Osteoblast (primary cell): ENCODE measurements around the gene PPM1K. TPM values are rescaled to one million over a fixed set of nuclear protein-coding genes. Genes with fewer than 3 reads are reported as not detected.
A peak's percentile ranks its signal among the peaks of the same experiment; 100 is the strongest.

Source experiments
- DNase-seq: peaks from one replicate; pipeline ENCODE4 v3.0.0; 2011; ENCODE audit warnings: low spot score, mixed read lengths; ENCODE audit not compliant: insufficient read length; ENCODE audit errors: missing footprints
- H2AFZ ChIP-seq: 2 replicates; pipeline ENCODE4 v1.6.0; 2011; ENCODE audit warnings: mild to moderate bottlenecking, low read length
- H3K27ac ChIP-seq: 2 replicates; pipeline ENCODE4 v1.5.1; 2011; ENCODE audit warnings: mild to moderate bottlenecking, low read depth, low read length, moderate library complexity
- H3K27me3 ChIP-seq: 2 replicates; pipeline ENCODE4 v1.6.0; 2012; ENCODE audit warnings: mild to moderate bottlenecking, control low read depth, inconsistent platforms, low read length, moderate library complexity; ENCODE audit not compliant: insufficient read depth
- H3K36me3 ChIP-seq: 2 replicates; pipeline ENCODE4 v1.5.1; 2011; ENCODE audit warnings: mild to moderate bottlenecking, low read length, control low read depth, moderate library complexity; ENCODE audit not compliant: insufficient read depth
- H3K4me1 ChIP-seq: 2 replicates; pipeline ENCODE4 v1.5.1; 2011; ENCODE audit warnings: mild to moderate bottlenecking, low read length, control low read depth, moderate library complexity; ENCODE audit not compliant: insufficient read depth
- H3K4me2 ChIP-seq: 2 replicates; pipeline ENCODE4 v1.6.0; 2011; ENCODE audit warnings: mild to moderate bottlenecking, low read length; ENCODE audit not compliant: insufficient read depth
- H3K4me3 ChIP-seq: fragments of 200-600 bp; sonication (generic); 3 replicates; pipeline ENCODE4 v1.5.1; 2012; ENCODE audit warnings: mild to moderate bottlenecking, low read length, inconsistent platforms; ENCODE audit not compliant: insufficient read depth
- H3K79me2 ChIP-seq: 2 replicates; pipeline ENCODE4 v1.6.0; 2012; ENCODE audit warnings: mild to moderate bottlenecking, low read length, control low read depth, inconsistent platforms; ENCODE audit not compliant: insufficient read depth
- H3K9me3 ChIP-seq: 2 replicates; pipeline ENCODE4 v1.5.1; 2011; ENCODE audit warnings: low read depth, low read length, control low read depth
- H4K20me1 ChIP-seq: 2 replicates; pipeline ENCODE4 v1.6.0; 2012; ENCODE audit warnings: mild to moderate bottlenecking, low read length, control low read depth; ENCODE audit not compliant: insufficient read depth
- CTCF ChIP-seq: IDR thresholded peaks from 2 replicates; pipeline ENCODE4 v1.5.1; 2011; ENCODE audit warnings: mild to moderate bottlenecking, low read depth, low read length, moderate library complexity; ENCODE audit errors: extremely low read depth
- total RNA-seq: library from RNA; depleted of rRNA; stranded (reverse); fragments of >200 nt; gene quantifications from 2 replicates; pipeline ENCODE4 v1.2.3, GENCODE V29; 2012

PPM1K gene
- total RNA-seq, 1 donor: 21.0 TPM

- no peak overlapping the region for H3K27ac ChIP-seq
- H4K20me1 ChIP-seq: no peaks in the 10 kb centered on the region
- DNase-seq: no peak
- peak overlapping the region; percentile 69 for H3K4me3 ChIP-seq
- peak overlapping the region; percentile 91 for H2AFZ ChIP-seq
- TF ChIP-seq CTCF: no peak
- peak overlapping the region; percentile 93 for H3K4me2 ChIP-seq
- no peaks in the 10 kb centered on the region for H3K36me3 ChIP-seq
- no peaks in the 10 kb centered on the region for H3K9me3 ChIP-seq
- no peaks in the 10 kb centered on the region for H3K79me2 ChIP-seq
- no peaks in the 10 kb centered on the region for H3K27me3 ChIP-seq
- H3K4me1 ChIP-seq: peaks cover under 1% of the 10 kb centered on the region
These were observed 53.9 kb downstream of the PPM1K start for GRCh38 chr4:88230461-88230891.

DNA sequence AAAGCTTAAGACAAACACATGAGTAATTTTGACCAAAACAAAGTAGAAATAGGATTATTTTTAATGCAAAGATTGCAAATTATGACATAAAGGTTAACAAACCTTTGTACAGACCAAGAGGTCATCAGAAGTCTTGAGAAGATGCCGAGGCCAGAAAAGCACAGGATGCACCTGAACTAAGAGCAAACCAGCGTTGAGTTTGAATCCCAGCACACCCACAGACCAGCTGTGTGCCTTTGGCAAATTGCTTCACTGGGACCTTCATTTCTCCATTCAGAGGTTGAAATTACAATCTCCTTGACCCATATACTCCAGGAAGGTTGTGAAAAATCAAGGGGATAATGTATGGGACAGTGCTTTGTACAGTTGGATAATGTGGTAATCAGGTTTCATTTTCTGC lies 56.6 kb downstream of the PPM1K start:
- Histone ChIP-seq H3K36me3 (no peaks in the 10 kb centered on the region), H3K9me3 (no peaks in the 10 kb centered on the region), H3K4me2 (no peak overlapping the region), H3K4me3 (no peak overlapping the region), H3K79me2 (no peaks in the 10 kb centered on the region), H2AFZ (no peak overlapping the region), H4K20me1 (no peaks in the 10 kb centered on the region), H3K27ac (no peak overlapping the region), H3K27me3 (no peaks in the 10 kb centered on the region), H3K4me1 (peaks cover 4% of the 10 kb centered on the region)
- DNase-seq: no peak
- no peak for TF ChIP-seq CTCF

DNA sequence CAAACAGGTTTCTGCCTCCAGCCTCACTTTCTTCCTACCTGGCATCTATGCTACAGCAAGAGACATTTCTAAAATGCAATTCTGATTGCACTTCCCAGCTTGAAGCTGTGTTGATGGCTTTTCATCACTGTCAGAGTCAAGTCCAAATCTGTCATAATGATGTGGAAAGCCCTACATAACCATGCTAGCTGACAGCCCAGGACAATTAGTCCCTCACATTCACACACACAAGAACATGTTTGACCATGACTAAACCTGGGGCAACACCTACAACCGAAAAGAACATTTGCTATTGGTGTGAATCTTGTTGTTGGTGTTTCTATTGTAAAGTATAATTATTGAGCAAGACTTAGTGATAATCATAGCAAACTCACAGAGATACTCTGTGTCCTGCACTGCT lies 58.2 kb downstream of the PPM1K start:
- H3K27ac ChIP-seq: no peak overlapping the region
- no peaks in the 10 kb centered on the region for H3K79me2 ChIP-seq
- H3K27me3 ChIP-seq: no peaks in the 10 kb centered on the region
- DNase-seq: no peak
- no peaks in the 10 kb centered on the region for H3K9me3 ChIP-seq
- H3K4me2 ChIP-seq: no peak overlapping the region
- no peak overlapping the region for H3K4me3 ChIP-seq
- TF ChIP-seq CTCF: no peak
- no peak overlapping the region for H2AFZ ChIP-seq
- H4K20me1 ChIP-seq: no peaks in the 10 kb centered on the region
- no peaks in the 10 kb centered on the region for H3K36me3 ChIP-seq
- peaks cover 4% of the 10 kb centered on the region for H3K4me1 ChIP-seq

DNA sequence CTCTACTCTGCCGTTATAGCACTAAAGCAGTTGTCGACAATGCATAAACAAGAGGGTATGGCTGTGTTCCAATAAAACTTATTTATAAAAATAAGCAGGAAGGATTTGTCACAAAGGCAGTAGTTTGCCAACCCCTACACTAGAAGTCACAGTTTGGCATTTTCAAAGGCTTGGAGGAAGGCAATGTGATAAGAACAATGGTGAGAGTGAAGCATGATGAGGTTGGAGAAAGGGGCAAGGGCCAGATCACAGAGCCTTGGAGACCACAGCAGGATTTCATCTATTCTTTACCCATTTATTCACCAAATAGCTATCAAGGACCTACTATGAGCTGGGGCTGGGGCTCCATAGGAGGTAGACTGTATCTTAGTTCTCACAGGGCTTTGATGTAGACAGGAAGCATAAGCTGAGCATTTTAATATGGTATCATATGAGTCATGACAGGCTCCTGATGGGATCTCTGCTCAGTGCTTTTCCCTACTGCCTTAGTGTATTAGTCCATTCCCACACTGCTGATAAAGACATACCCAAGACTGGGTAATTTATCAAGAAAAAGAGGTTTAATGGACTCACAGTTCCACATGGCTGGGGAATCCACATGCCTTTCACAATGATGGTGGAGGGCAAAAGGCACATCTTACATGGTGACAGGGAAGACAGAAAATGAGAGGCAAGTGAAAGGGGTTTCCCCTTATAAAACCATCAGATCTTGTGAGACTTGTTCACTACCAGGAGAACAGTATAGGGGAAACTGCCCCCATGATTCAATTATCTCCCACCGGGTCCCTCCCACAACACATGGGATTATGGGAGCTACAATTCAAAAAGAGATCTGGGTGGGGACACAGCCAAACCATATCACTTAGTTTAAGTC lies 58.9 kb downstream of the PPM1K start:
- H2AFZ ChIP-seq: no peak overlapping the region
- no peak overlapping the region for H3K4me3 ChIP-seq
- H3K27me3 ChIP-seq: no peaks in the 10 kb centered on the region
- no peak overlapping the region for H3K4me2 ChIP-seq
- no peaks in the 10 kb centered on the region for H3K9me3 ChIP-seq
- H3K36me3 ChIP-seq: no peaks in the 10 kb centered on the region
- H3K27ac ChIP-seq: no peak overlapping the region
- DNase-seq: peak; percentile 22
- TF ChIP-seq CTCF: no peak
- H3K79me2 ChIP-seq: no peaks in the 10 kb centered on the region
- H4K20me1 ChIP-seq: no peaks in the 10 kb centered on the region
- H3K4me1 ChIP-seq: peaks cover 4% of the 10 kb centered on the region
